SK-N-MC (cell line): ENCODE data around the gene SMYD1.

ENCODE experiments used
- EZH2 ChIP-seq: fragments of 200-600 bp; sonication (generic); IDR thresholded peaks from one replicate; pipeline ENCODE4 v1.6.1; 2017; ENCODE audit warnings: antibody characterized with exemption
- POLR2AphosphoS5 ChIP-seq: IDR thresholded peaks from 2 replicates; pipeline ENCODE4 v1.6.1; 2012; ENCODE audit warnings: mild to moderate bottlenecking, low read depth, low read length, borderline replicate concordance

- no peak for TF ChIP-seq EZH2
- no peak for TF ChIP-seq POLR2AphosphoS5
Measured at GRCh38 chr2:88098558-88098900, 30.9 kb downstream of the SMYD1 start.
